GM12878 (cell line): ENCODE measurements around the gene BCL2L12. TPM values are rescaled to one million over a fixed set of nuclear protein-coding genes. Genes with fewer than 3 reads are reported as not detected.

Experiments used
- CBFB ChIP-seq: IDR thresholded peaks from 2 replicates; pipeline ENCODE4 v1.6.1; 2016; ENCODE audit warnings: antibody characterized with exemption, low read depth
- CREB1 ChIP-seq: IDR thresholded peaks from 2 replicates; pipeline ENCODE4 v1.6.1; 2012; ENCODE audit warnings: low read depth, mild to moderate bottlenecking, inconsistent platforms
- FOXM1 ChIP-seq: IDR thresholded peaks from 2 replicates; pipeline ENCODE4 v1.6.1; 2012; ENCODE audit warnings: low read depth, mild to moderate bottlenecking, inconsistent platforms, low read length, moderate library complexity
- HCFC1 ChIP-seq: fragments of 150-350 bp; IDR thresholded peaks from 2 replicates; pipeline ENCODE4 v1.6.1; 2014; ENCODE audit warnings: low read length
- HDAC2 ChIP-seq: fragments of 200-600 bp; sonication (generic); IDR thresholded peaks from 2 replicates; pipeline ENCODE4 v1.6.1; 2017
- IKZF1 ChIP-seq: fragments of 450-650 bp; conservative IDR thresholded peaks from 2 replicates; pipeline ENCODE4 v1.6.1; 2017; ENCODE audit warnings: antibody characterized with exemption, mild to moderate bottlenecking
- NRF1 ChIP-seq: conservative IDR thresholded peaks from 2 replicates; pipeline ENCODE4 v1.6.1; 2011; ENCODE audit warnings: mild to moderate bottlenecking, low read depth, low read length, improper control_type of control experiment
- PAX5 ChIP-seq: IDR thresholded peaks from 2 replicates; pipeline ENCODE4 v1.6.1; 2011; ENCODE audit warnings: low read depth, low read length, borderline replicate concordance
- PBX3 ChIP-seq: IDR thresholded peaks from 2 replicates; pipeline ENCODE4 v1.6.1; 2011; ENCODE audit warnings: mild to moderate bottlenecking, low read depth, low read length, moderate library complexity; ENCODE audit not compliant: insufficient replicate concordance
- POU2F2 ChIP-seq: IDR thresholded peaks from 3 replicates; pipeline ENCODE4 v1.6.1; 2011; ENCODE audit warnings: low read depth, mild to moderate bottlenecking, low read length, borderline replicate concordance
- RUNX3 ChIP-seq: IDR thresholded peaks from 2 replicates; pipeline ENCODE4 v1.6.1; 2012; ENCODE audit warnings: low read length, inconsistent platforms
- SREBF1 ChIP-seq: IDR thresholded peaks from 2 replicates; pipeline ENCODE4 v1.6.1; 2012; ENCODE audit warnings: mild to moderate bottlenecking, low read length
- STAT1 ChIP-seq: fragments of 450-650 bp; conservative IDR thresholded peaks from 2 replicates; pipeline ENCODE4 v1.6.1; 2014; ENCODE audit warnings: antibody characterized with exemption, mild to moderate bottlenecking
- USF1 ChIP-seq: IDR thresholded peaks from 2 replicates; pipeline ENCODE4 v1.6.1; 2011; ENCODE audit warnings: borderline replicate concordance, low read depth, mild to moderate bottlenecking, moderate library complexity, mixed read lengths, low read length; ENCODE audit not compliant: insufficient read depth; ENCODE audit errors: extremely low read length
- YBX1 ChIP-seq: fragments of 450-650 bp; IDR thresholded peaks from 2 replicates; pipeline ENCODE4 v1.6.1; 2016; ENCODE audit warnings: antibody characterized with exemption
- ZNF24 ChIP-seq: fragments of 450-650 bp; IDR thresholded peaks from 2 replicates; pipeline ENCODE4 v1.6.1; 2017; ENCODE audit warnings: antibody characterized with exemption, mild to moderate bottlenecking
- polyA plus RNA-seq, 11 experiments: library from polyadenylated mRNA; depleted of rRNA in 4 of 11; unstranded in 6 of 11; stranded (reverse) in 5 of 11; fragments of >200 nt; fragmentation: Nextera tagmentation in 4 of 11; fragmentation: Illumina TruSeq in 1 of 11; extraction: Ambion mirVana in 4 of 11; extraction: Trizol in 1 of 11; gene quantifications; 1 replicate in 1 of 11; 2 replicates in 10 of 11; pipeline versions ENCODE4 v1.2.1 to v1.2.3, GENCODE V29; 2011 to 2016; ENCODE audit warnings: inconsistent platforms in 2 of 11, missing spikeins in 2 of 11, low read depth in 1 of 11
- total RNA-seq, 4 experiments: library from RNA; depleted of rRNA in 3 of 4; stranded (reverse); fragments of >200 nt in 3 of 4; fragmentation: Illumina TruSeq in 1 of 4; extraction: Trizol in 1 of 4; gene quantifications; 2 replicates each; pipeline versions ENCODE4 v1.2.1 to v1.2.3, GENCODE V29; 2013 to 2021
- TF ChIP-seq, protein P1 (sequence below): fragments of 450-650 bp; IDR thresholded peaks from 2 replicates; pipeline ENCODE4 v1.6.1; 2017; ENCODE audit warnings: mild to moderate bottlenecking, low read depth, inconsistent platforms; ENCODE audit not compliant: poor library complexity, severe bottlenecking
- TF ChIP-seq, protein P2 (sequence below): fragments of 150-350 bp; IDR thresholded peaks from 2 replicates; pipeline ENCODE4 v1.6.1; 2014; ENCODE audit warnings: mild to moderate bottlenecking, low read depth, low read length
- TF ChIP-seq, protein P3 (sequence below): IDR thresholded peaks from 2 replicates; pipeline ENCODE4 v1.6.1; 2012; ENCODE audit warnings: low read length, inconsistent platforms
- TF ChIP-seq, protein P4 (sequence below): fragments of 450-650 bp; conservative IDR thresholded peaks from 2 replicates; pipeline ENCODE4 v1.6.1; 2017; ENCODE audit warnings: mild to moderate bottlenecking, moderate library complexity

Gene BCL2L12
- total and polyA plus RNA-seq, 10 of the 15 experiments (the other 5 are each of a cell fraction or from before 2014, with no cell fraction given), result 1.8 to 143 (median 50.4) TPM

- TF ChIP-seq, protein P1, sequence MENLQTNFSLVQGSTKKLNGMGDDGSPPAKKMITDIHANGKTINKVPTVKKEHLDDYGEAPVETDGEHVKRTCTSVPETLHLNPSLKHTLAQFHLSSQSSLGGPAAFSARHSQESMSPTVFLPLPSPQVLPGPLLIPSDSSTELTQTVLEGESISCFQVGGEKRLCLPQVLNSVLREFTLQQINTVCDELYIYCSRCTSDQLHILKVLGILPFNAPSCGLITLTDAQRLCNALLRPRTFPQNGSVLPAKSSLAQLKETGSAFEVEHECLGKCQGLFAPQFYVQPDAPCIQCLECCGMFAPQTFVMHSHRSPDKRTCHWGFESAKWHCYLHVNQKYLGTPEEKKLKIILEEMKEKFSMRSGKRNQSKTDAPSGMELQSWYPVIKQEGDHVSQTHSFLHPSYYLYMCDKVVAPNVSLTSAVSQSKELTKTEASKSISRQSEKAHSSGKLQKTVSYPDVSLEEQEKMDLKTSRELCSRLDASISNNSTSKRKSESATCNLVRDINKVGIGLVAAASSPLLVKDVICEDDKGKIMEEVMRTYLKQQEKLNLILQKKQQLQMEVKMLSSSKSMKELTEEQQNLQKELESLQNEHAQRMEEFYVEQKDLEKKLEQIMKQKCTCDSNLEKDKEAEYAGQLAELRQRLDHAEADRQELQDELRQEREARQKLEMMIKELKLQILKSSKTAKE, result peak; percentile 91
- TF ChIP-seq SREBF1, result no peak
- TF ChIP-seq, protein P2, sequence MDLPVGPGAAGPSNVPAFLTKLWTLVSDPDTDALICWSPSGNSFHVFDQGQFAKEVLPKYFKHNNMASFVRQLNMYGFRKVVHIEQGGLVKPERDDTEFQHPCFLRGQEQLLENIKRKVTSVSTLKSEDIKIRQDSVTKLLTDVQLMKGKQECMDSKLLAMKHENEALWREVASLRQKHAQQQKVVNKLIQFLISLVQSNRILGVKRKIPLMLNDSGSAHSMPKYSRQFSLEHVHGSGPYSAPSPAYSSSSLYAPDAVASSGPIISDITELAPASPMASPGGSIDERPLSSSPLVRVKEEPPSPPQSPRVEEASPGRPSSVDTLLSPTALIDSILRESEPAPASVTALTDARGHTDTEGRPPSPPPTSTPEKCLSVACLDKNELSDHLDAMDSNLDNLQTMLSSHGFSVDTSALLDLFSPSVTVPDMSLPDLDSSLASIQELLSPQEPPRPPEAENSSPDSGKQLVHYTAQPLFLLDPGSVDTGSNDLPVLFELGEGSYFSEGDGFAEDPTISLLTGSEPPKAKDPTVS, result no peak
- peak; percentile 73; the same call in 1 of the 2 replicates for TF ChIP-seq FOXM1
- TF ChIP-seq NRF1, result no peak
- no peak; the same call in 1 of the 2 replicates for TF ChIP-seq CREB1
- no peak for TF ChIP-seq STAT1
- peak; percentile 69 for TF ChIP-seq RUNX3
- peak; percentile 55; the same call in 2 of the 3 replicates for TF ChIP-seq POU2F2
- no peak for TF ChIP-seq HCFC1
- no peak for TF ChIP-seq YBX1
- TF ChIP-seq ZNF24, result no peak
- TF ChIP-seq PBX3, result no peak
- TF ChIP-seq IKZF1, result peak; percentile 62; the same call in 1 of the 2 replicates
- no peak for TF ChIP-seq HDAC2
- TF ChIP-seq, protein P3, sequence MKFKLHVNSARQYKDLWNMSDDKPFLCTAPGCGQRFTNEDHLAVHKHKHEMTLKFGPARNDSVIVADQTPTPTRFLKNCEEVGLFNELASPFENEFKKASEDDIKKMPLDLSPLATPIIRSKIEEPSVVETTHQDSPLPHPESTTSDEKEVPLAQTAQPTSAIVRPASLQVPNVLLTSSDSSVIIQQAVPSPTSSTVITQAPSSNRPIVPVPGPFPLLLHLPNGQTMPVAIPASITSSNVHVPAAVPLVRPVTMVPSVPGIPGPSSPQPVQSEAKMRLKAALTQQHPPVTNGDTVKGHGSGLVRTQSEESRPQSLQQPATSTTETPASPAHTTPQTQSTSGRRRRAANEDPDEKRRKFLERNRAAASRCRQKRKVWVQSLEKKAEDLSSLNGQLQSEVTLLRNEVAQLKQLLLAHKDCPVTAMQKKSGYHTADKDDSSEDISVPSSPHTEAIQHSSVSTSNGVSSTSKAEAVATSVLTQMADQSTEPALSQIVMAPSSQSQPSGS, result 0 out of 2 replicates have a peak, but pooled peaks have one; percentile 28
- no peak for TF ChIP-seq USF1
- TF ChIP-seq, protein P4, sequence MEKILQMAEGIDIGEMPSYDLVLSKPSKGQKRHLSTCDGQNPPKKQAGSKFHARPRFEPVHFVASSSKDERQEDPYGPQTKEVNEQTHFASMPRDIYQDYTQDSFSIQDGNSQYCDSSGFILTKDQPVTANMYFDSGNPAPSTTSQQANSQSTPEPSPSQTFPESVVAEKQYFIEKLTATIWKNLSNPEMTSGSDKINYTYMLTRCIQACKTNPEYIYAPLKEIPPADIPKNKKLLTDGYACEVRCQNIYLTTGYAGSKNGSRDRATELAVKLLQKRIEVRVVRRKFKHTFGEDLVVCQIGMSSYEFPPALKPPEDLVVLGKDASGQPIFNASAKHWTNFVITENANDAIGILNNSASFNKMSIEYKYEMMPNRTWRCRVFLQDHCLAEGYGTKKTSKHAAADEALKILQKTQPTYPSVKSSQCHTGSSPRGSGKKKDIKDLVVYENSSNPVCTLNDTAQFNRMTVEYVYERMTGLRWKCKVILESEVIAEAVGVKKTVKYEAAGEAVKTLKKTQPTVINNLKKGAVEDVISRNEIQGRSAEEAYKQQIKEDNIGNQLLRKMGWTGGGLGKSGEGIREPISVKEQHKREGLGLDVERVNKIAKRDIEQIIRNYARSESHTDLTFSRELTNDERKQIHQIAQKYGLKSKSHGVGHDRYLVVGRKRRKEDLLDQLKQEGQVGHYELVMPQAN, result no peak; the same call in none of the 2 replicates
- TF ChIP-seq CBFB, result no peak
- TF ChIP-seq PAX5, result 0 out of 2 replicates have a peak, but pooled peaks have one; percentile 11
Observed at GRCh38 chr19:49677901-49678674, 12.4 kb downstream of the BCL2L12 start (continued).
